Parathyroid adenoma (tissue), 2 donors: ENCODE measurements around the gene GRK6.

ENCODE experiments used
- H2AFZ ChIP-seq: fragments of 300-600 bp; sonication (generic); one replicate; pipeline ENCODE4 v1.7.0; 2017; ENCODE audit warnings: antibody characterized with exemption, mild to moderate bottlenecking
- H3K27ac ChIP-seq: fragments of 300-600 bp; sonication (generic); one replicate; pipeline ENCODE4 v1.7.0; 2017
- H3K27me3 ChIP-seq: fragments of 300-600 bp; sonication (generic); one replicate; pipeline ENCODE4 v1.7.0; 2017; ENCODE audit warnings: low read length; ENCODE audit not compliant: control insufficient read depth, insufficient read depth
- H3K36me3 ChIP-seq: fragments of 300-600 bp; sonication (generic); one replicate; pipeline ENCODE4 v1.7.0; 2017; ENCODE audit warnings: low read length; ENCODE audit not compliant: control insufficient read depth, insufficient read depth
- H3K4me1 ChIP-seq: fragments of 300-600 bp; sonication (generic); one replicate; pipeline ENCODE4 v1.7.0; 2017; ENCODE audit warnings: control low read depth
- H3K4me2 ChIP-seq: fragments of 300-600 bp; sonication (generic); one replicate; pipeline ENCODE4 v1.7.0; 2017; ENCODE audit warnings: low read length
- H3K4me3 ChIP-seq: fragments of 300-600 bp; sonication (generic); one replicate; pipeline ENCODE4 v1.7.0; 2017; ENCODE audit warnings: low read depth, low read length
- H3K79me2 ChIP-seq: fragments of 300-600 bp; sonication (generic); one replicate; pipeline ENCODE4 v1.7.0; 2017; ENCODE audit warnings: control low read depth
- H3K9ac ChIP-seq: fragments of 300-600 bp; sonication (generic); one replicate; pipeline ENCODE4 v1.7.0; 2017; ENCODE audit warnings: mild to moderate bottlenecking
- H3K9me3 ChIP-seq: fragments of 300-600 bp; sonication (generic); one replicate; pipeline ENCODE4 v1.7.0; 2017; ENCODE audit warnings: low read length; ENCODE audit not compliant: control insufficient read depth
- CTCF ChIP-seq: fragments of 300-600 bp; sonication (generic); IDR thresholded peaks from one replicate; pipeline ENCODE4 v1.7.0; 2017; ENCODE audit warnings: antibody characterized with exemption, mild to moderate bottlenecking
- donor health status: primary hyperparathyroidism.

GRK6 gene

DNA sequence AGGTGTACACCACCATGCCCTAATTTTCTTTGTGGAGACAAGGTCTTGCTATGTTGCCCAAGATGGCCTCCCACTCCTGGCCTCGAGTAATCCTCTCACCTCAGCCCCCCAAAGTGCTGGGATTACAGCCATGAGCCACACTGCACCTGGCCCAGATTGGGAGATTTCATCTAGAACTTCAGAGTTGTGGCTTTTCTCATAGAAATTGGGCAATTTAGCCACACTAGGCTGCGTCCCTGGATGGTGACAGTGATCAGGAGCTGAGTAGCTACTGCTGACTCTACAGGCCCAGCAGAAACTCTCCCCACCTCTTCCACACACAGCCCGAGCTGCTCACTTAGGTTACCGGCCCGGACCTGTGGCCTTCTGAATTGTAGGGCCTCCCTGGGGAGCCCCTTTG, 33.7 kb upstream of the GRK6 start:
- H3K4me1 ChIP-seq = no peaks in the 10 kb centered on the region
- H2AFZ ChIP-seq = no peak overlapping the region
- H3K79me2 ChIP-seq = no peaks in the 10 kb centered on the region
- no peak overlapping the region for H3K9ac ChIP-seq
- H3K4me2 ChIP-seq = no peak overlapping the region
- no peak overlapping the region for H3K27ac ChIP-seq
- H3K36me3 ChIP-seq = no peaks in the 10 kb centered on the region
- H3K4me3 ChIP-seq = no peak overlapping the region
- H3K9me3 ChIP-seq = no peaks in the 10 kb centered on the region
- no peak for TF ChIP-seq CTCF
- H3K27me3 ChIP-seq = no peaks in the 10 kb centered on the region

DNA sequence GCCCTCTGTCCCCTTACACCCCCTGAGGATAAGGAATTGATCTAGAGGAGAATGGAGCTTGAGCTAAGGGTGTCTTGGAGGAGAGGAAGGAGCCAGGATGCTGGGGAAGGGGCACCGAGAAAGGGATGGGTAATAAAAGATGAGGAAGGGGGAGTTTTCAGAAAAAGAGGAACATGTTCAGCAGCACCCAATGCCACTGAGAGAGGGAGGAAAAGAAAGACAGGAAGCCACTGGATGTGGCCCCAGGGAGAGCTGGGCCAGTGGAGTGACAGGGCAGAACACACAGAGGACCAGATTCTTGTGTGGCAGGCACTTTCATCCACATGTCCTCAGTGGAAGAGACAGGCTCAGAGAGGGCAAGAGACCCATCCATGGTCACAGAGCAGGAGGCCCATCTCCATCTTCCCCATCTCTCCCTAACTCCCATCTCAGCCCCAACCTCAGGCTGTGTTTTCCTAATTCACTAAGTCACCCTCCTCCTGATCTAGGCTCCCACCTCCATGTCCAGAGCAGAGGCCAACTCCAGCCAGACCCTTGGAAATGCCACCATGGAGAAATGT, 33.2 kb upstream of the GRK6 start:
- Histone ChIP-seq H3K4me1 (no peaks in the 10 kb centered on the region), H2AFZ (no peak overlapping the region), H3K9me3 (no peaks in the 10 kb centered on the region), H3K79me2 (no peaks in the 10 kb centered on the region), H3K36me3 (no peaks in the 10 kb centered on the region), H3K4me3 (no peak overlapping the region), H3K27ac (no peak overlapping the region), H3K4me2 (no peak overlapping the region), H3K9ac (no peak overlapping the region), H3K27me3 (no peaks in the 10 kb centered on the region)
- no peak for TF ChIP-seq CTCF

GRCh38 chr5:177393990-177394389, 32.5 kb upstream of the GRK6 start:
- Histone ChIP-seq H3K4me3 (no peak overlapping the region), H3K9ac (no peak overlapping the region), H3K79me2 (no peaks in the 10 kb centered on the region), H3K4me2 (no peak overlapping the region), H3K9me3 (no peaks in the 10 kb centered on the region), H3K27me3 (no peaks in the 10 kb centered on the region), H2AFZ (no peak overlapping the region), H3K36me3 (no peaks in the 10 kb centered on the region), H3K27ac (no peak overlapping the region), H3K4me1 (no peaks in the 10 kb centered on the region)
- no peak for TF ChIP-seq CTCF

DNA sequence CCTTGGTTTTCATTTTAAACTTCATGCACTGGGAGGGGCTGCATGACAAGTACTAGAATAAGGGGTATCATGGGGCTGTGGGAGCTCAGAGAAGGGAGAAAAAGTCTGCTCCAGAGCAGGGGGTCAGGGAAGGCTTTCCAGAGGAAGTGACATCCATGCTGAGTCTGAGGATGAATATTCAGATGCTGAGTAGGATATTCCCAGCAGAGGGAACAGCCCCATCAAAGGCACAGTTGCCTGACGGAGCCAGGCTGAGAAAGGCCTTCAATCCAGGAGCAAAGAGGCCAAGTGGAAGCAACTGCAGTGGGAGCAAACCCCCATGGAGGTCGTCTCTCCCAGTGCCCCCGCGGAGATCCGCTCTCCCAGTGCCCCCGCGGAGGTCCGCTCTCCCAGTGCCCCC, 30.4 kb upstream of the GRK6 start:
- TF ChIP-seq CTCF = no peak
- H3K27ac ChIP-seq = no peak overlapping the region
- no peaks in the 10 kb centered on the region for H3K27me3 ChIP-seq
- no peaks in the 10 kb centered on the region for H3K36me3 ChIP-seq
- H3K9ac ChIP-seq = no peak overlapping the region
- H3K9me3 ChIP-seq = no peaks in the 10 kb centered on the region
- no peak overlapping the region for H2AFZ ChIP-seq
- no peak overlapping the region for H3K4me3 ChIP-seq
- no peaks in the 10 kb centered on the region for H3K79me2 ChIP-seq
- no peak overlapping the region for H3K4me2 ChIP-seq
- no peaks in the 10 kb centered on the region for H3K4me1 ChIP-seq

DNA sequence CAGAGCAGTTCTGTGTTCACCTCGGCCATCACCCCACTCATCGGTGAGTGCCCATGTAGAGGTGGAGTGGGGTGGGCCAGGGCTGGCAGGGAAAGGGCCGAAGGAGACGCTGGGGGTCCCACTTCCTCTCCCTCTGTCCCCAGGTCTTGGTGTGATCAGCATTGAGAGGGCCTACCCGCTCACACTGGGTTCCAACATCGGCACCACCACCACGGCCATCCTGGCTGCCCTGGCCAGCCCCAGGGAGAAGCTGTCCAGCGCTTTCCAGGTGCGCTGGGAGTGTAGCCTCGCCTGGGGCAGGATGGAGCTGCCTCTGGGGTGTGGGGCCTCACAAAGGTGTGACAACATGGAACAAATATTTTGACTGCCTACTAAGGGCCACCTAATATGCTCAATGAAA, 29.7 kb upstream of the GRK6 start:
- no peak overlapping the region for H3K4me3 ChIP-seq
- H3K27me3 ChIP-seq = no peaks in the 10 kb centered on the region
- no peaks in the 10 kb centered on the region for H3K36me3 ChIP-seq
- H3K4me2 ChIP-seq = no peak overlapping the region
- no peaks in the 10 kb centered on the region for H3K79me2 ChIP-seq
- no peak for TF ChIP-seq CTCF
- no peak overlapping the region for H3K9ac ChIP-seq
- no peak overlapping the region for H3K27ac ChIP-seq
- H2AFZ ChIP-seq = no peak overlapping the region
- no peaks in the 10 kb centered on the region for H3K4me1 ChIP-seq
- H3K9me3 ChIP-seq = no peaks in the 10 kb centered on the region
